MM.1S (cell line): ENCODE data around the gene RCVRN.

Source experiments
- EZH2 ChIP-seq: fragments of 300-600 bp; sonication (generic); optimal IDR thresholded peaks from 2 replicates; pipeline ENCODE3; 2017; ENCODE audit warnings: low read depth, mild to moderate bottlenecking, antibody characterized with exemption, low read length, mixed read lengths
- TF ChIP-seq, protein P1 (sequence below): fragments of 300-600 bp; sonication (generic); IDR thresholded peaks from 2 replicates; pipeline ENCODE4 v1.5.1; 2016; ENCODE audit warnings: antibody characterized with exemption, low read length, mixed read lengths

DNA sequence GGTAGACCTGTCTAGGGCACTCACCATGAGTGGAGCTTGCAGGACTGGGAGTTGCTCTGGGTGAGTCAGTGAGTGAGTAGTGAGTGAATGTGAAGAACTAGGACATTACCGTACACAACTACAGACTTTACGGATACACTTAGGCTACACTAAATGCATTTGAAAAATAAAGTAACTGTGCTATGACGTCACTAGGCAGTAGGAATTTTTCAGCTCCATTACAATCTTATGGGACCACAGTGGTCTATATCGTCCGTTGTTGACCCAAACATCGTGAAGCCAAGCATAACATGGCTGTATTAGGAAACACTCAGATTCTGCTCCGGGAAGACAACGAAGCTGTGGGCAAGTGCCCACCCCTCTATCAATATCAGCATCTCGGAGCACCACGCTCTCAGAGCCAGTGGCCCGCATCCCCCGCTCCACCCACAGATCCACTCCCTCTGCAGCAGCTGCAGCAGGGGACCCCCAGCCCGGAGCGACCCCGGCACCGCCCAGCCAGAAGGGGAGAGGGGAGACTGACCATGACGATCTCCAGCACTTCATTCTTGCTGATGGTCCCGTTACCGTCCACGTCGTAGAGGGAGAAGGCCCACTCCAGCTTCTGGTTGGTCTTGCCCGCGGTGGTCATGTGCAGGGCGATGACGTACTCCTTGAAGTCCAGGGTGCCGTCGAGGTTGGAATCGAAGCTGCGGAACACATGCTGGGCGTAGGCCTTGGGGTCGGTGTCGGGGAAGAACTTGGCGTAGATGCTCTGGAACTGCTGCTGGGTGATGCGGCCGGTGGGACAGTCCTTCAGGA is 594 bp downstream of the RCVRN start:
- no peak for TF ChIP-seq EZH2
- TF ChIP-seq, protein P1, sequence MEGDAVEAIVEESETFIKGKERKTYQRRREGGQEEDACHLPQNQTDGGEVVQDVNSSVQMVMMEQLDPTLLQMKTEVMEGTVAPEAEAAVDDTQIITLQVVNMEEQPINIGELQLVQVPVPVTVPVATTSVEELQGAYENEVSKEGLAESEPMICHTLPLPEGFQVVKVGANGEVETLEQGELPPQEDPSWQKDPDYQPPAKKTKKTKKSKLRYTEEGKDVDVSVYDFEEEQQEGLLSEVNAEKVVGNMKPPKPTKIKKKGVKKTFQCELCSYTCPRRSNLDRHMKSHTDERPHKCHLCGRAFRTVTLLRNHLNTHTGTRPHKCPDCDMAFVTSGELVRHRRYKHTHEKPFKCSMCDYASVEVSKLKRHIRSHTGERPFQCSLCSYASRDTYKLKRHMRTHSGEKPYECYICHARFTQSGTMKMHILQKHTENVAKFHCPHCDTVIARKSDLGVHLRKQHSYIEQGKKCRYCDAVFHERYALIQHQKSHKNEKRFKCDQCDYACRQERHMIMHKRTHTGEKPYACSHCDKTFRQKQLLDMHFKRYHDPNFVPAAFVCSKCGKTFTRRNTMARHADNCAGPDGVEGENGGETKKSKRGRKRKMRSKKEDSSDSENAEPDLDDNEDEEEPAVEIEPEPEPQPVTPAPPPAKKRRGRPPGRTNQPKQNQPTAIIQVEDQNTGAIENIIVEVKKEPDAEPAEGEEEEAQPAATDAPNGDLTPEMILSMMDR, result no peak
